ENCODE results near the gene CCR5AS.

CCR5AS gene

DNA sequence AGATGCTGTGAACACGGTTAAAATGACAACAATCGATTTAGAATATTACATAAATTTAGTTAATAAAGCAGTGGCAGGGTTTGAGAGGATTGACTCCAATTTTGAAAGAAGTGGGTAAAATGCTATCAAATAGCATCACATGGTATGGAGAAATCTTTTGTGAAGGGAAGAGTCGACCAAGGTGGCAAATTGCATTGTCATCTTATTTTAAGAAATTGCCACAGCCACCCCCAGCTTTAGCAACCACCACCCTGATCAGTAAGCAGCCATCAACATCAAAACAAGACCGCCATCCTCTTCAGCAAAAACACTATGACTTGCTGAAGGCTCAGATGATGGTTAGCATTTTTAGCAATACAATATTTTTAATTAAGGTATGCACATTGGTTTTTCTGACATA lies 41.8 kb downstream of the CCR5AS start:
- H3K27me3 ChIP-seq = no peaks in the 10 kb centered on the region
- H3K27ac ChIP-seq = no peak overlapping the region
- H3K4me3 ChIP-seq = no peak overlapping the region
- no peaks in the 10 kb centered on the region for H3K4me1 ChIP-seq
- ATAC-seq (no peak), DNase-seq (no peak)
- TF ChIP-seq POLR2A (IDR thresholded peaks at IDR 0.05) = no peak
- TF ChIP-seq, protein P1, sequence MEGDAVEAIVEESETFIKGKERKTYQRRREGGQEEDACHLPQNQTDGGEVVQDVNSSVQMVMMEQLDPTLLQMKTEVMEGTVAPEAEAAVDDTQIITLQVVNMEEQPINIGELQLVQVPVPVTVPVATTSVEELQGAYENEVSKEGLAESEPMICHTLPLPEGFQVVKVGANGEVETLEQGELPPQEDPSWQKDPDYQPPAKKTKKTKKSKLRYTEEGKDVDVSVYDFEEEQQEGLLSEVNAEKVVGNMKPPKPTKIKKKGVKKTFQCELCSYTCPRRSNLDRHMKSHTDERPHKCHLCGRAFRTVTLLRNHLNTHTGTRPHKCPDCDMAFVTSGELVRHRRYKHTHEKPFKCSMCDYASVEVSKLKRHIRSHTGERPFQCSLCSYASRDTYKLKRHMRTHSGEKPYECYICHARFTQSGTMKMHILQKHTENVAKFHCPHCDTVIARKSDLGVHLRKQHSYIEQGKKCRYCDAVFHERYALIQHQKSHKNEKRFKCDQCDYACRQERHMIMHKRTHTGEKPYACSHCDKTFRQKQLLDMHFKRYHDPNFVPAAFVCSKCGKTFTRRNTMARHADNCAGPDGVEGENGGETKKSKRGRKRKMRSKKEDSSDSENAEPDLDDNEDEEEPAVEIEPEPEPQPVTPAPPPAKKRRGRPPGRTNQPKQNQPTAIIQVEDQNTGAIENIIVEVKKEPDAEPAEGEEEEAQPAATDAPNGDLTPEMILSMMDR (IDR thresholded peaks at IDR 0.05) = no peak
- H3K9me3 ChIP-seq = no peaks in the 10 kb centered on the region
- intact Hi-C loops (cut with DNase I) = no loop called here
- H3K36me3 ChIP-seq (replicated peaks in 1 of 2; ENCODE audit: insufficient read depth in 1 of 2, low read depth in 2 of 2) = no peaks in the 10 kb centered on the region
- WGBS, 2 donors = 71 to 75% methylated on average over 4 of the region's 4 CpGs

DNA sequence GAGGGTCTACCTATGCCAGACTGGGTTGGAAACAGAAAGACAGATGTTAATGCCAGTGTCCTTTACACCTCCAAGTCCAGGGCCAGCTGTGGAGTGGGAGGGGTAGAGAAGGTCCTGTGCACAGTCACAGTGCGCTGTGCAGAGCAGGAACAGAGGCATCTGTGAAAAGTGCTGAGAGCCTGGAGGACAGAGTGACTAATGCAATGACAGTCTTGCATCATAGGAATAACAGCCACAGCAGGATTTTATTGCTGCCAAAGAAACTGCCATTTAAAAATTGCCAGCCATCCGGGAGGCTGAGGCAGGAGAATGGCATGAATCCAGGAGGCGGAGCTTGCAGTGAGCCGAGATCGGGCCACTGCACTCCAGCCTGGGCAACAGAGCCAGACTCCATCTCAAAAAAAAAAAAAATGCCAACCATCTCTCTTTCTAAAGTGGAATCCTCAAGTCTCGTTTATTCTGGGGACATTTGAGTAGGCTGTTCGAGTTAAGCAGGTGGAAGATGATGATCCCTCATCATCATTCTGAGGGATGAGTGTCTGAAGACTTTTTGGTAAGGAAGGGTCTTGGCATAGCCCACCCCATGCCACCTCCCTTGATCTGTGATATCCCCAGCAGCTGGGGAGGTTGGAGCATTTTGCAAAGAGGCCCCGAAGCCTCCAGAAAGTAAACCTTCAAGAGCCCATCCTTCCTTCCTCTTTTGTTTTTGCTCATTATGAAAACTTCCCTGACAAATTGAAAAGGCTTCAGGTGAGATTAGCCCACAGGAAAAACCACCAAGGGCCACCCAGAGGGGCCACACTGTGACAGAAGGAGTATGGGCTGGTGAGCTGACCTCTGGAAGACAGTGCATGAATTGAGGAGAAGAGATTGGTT lies 45.2 kb downstream of the CCR5AS start:
- no peak overlapping the region for H3K27ac ChIP-seq
- H3K36me3 ChIP-seq (replicated peaks in 1 of 2; ENCODE audit: insufficient read depth in 1 of 2, low read depth in 2 of 2) = no peaks in the 10 kb centered on the region
- peak in 1 of 4 donors; percentile 45 for DNase-seq
- H3K27me3 ChIP-seq = no peaks in the 10 kb centered on the region
- intact Hi-C loops (cut with DNase I) = no loop called here
- H3K4me1 ChIP-seq = no peaks in the 10 kb centered on the region
- H3K4me3 ChIP-seq = no peak overlapping the region
- no peak for TF ChIP-seq POLR2A (IDR thresholded peaks at IDR 0.05)
- TF ChIP-seq, protein P1 (IDR thresholded peaks at IDR 0.05) = no peak
- no peak for ATAC-seq
- no peaks in the 10 kb centered on the region for H3K9me3 ChIP-seq
- WGBS, 2 donors = 63% methylated on average over 8 of the region's 8 CpGs

DNA sequence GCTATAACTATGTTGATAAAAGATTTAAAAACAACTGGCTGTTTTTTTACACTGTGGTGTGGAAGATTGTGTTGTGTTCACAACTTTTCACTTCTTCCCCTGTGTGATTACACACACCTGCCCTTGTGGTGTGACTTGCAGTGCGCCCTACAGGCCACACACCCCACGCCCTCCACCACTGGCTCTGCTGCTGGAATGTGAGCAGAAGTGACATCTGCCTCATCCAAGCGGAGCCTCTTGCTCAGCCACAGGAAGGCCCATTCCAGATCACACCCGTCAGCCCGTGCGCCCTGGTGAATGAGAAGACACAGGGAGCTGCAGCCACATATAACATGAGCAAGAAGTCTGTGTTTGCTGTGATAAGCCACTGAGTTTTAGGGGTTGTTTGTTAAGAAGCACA lies 46.0 kb downstream of the CCR5AS start:
- Histone ChIP-seq H3K9me3 (no peaks in the 10 kb centered on the region), H3K4me3 (no peak overlapping the region), H3K36me3 (replicated peaks in 1 of 2; ENCODE audit: insufficient read depth in 1 of 2, low read depth in 2 of 2) (no peaks in the 10 kb centered on the region), H3K4me1 (no peaks in the 10 kb centered on the region), H3K27ac (no peak overlapping the region), H3K27me3 (no peaks in the 10 kb centered on the region)
- TF ChIP-seq, protein P1 (IDR thresholded peaks at IDR 0.05) = no peak
- no peak for TF ChIP-seq POLR2A (IDR thresholded peaks at IDR 0.05)
- ATAC-seq (no peak), DNase-seq (no peak)
- WGBS, 2 donors = 56 to 78% methylated on average over 6 of the region's 6 CpGs
- intact Hi-C loops (cut with DNase I) = no loop called here

DNA sequence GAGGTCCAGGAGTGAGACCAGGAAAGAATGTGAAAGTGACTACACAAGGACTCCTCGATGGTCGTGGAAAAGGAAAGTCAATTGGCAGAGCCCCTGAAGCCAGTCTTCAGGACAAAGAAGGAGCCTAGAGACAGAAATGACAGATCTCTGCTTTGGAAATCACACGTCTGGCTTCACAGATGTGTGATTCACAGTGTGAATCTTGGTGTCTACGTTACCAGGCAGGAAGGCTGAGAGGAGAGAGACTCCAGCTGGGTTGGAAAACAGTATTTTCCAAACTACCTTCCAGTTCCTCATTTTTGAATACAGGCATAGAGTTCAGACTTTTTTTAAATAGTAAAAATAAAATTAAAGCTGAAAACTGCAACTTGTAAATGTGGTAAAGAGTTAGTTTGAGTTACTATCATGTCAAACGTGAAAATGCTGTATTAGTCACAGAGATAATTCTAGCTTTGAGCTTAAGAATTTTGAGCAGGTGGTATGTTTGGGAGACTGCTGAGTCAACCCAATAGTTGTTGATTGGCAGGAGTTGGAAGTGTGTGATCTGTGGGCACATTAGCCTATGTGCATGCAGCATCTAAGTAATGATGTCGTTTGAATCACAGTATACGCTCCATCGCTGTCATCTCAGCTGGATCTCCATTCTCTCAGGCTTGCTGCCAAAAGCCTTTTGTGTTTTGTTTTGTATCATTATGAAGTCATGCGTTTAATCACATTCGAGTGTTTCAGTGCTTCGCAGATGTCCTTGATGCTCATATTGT lies 47.0 kb downstream of the CCR5AS start:
- ATAC-seq (no peak), DNase-seq (no peak)
- no peaks in the 10 kb centered on the region for H3K36me3 ChIP-seq (replicated peaks in 1 of 2; ENCODE audit: insufficient read depth in 1 of 2, low read depth in 2 of 2)
- no peaks in the 10 kb centered on the region for H3K27me3 ChIP-seq
- intact Hi-C loops (cut with DNase I) = no loop called here
- H3K4me1 ChIP-seq = no peaks in the 10 kb centered on the region
- no peak for TF ChIP-seq POLR2A (IDR thresholded peaks at IDR 0.05)
- TF ChIP-seq, protein P1 (IDR thresholded peaks at IDR 0.05) = no peak
- H3K4me3 ChIP-seq = no peak overlapping the region
- no peaks in the 10 kb centered on the region for H3K9me3 ChIP-seq
- 56 to 58% methylated on average over 11 of the region's 11 CpGs for WGBS, 2 donors
- no peak overlapping the region for H3K27ac ChIP-seq
